Amniotic stem cell (primary cell): Measurements from ENCODE around the gene SLC22A12.

Experiments
- DNase-seq: peaks from one replicate; lab custom pipeline; 2025; lab: John Stamatoyannopoulos, UW

Gene SLC22A12

GRCh38 chr11:64563966-64564365 lies 27.1 kb upstream of the SLC22A12 start:
- DNase-seq, result no peak

- DNase-seq, result no peak
Observed at GRCh38 chr11:64564419-64564818, 26.6 kb upstream of the SLC22A12 start.

- DNase-seq, result no peak
Observed at GRCh38 chr11:64564947-64565889, 25.8 kb upstream of the SLC22A12 start.

GRCh38 chr11:64566042-64566914 lies 24.7 kb upstream of the SLC22A12 start:
- DNase-seq, result no peak

- no peak for DNase-seq
Observed at GRCh38 chr11:64566915-64567891, 23.8 kb upstream of the SLC22A12 start.

GRCh38 chr11:64568041-64568571 lies 22.9 kb upstream of the SLC22A12 start:
- DNase-seq, result no peak

- DNase-seq, result no peak
Observed at GRCh38 chr11:64568584-64569140, 22.4 kb upstream of the SLC22A12 start.

GRCh38 chr11:64569300-64569970 lies 21.6 kb upstream of the SLC22A12 start:
- DNase-seq, result no peak

- DNase-seq, result no peak
Observed at GRCh38 chr11:64570341-64570740, 20.7 kb upstream of the SLC22A12 start.

- DNase-seq, result no peak
Observed at GRCh38 chr11:64571050-64571409, 20.0 kb upstream of the SLC22A12 start.

GRCh38 chr11:64571410-64572091 lies 19.5 kb upstream of the SLC22A12 start:
- no peak for DNase-seq

- DNase-seq, result no peak
Observed at GRCh38 chr11:64572143-64572542, 18.9 kb upstream of the SLC22A12 start.

GRCh38 chr11:64577202-64577601 lies 13.8 kb upstream of the SLC22A12 start:
- no peak for DNase-seq

GRCh38 chr11:64580412-64580811 lies 10.6 kb upstream of the SLC22A12 start:
- no peak for DNase-seq

- no peak for DNase-seq
Observed at GRCh38 chr11:64581057-64581523, 9.9 kb upstream of the SLC22A12 start.

- DNase-seq, result no peak
Observed at GRCh38 chr11:64582885-64583284, 8.1 kb upstream of the SLC22A12 start.

- DNase-seq, result no peak
Observed at GRCh38 chr11:64583296-64584262, 7.4 kb upstream of the SLC22A12 start.

- DNase-seq, result no peak
Observed at GRCh38 chr11:64585150-64585549, 5.9 kb upstream of the SLC22A12 start.

- DNase-seq, result no peak
Observed at GRCh38 chr11:64586366-64586765, 4.7 kb upstream of the SLC22A12 start.
